PC-9 (cell line): ENCODE results near the gene PPP2R3B. TPM values are rescaled to one million over a fixed set of nuclear protein-coding genes. Genes with fewer than 3 reads are reported as not detected.

Experiments
- BruUV-seq: library from RNA; stranded (reverse); fragments of 400-500 nt; replicated peaks from 2 replicates; lab custom pipeline; 2021; lab: Mats Ljungman, UMichigan
- CTCF ChIA-PET: fragments of 300-600 bp; sonication (Branson Sonifier 250); formaldehyde crosslinking; loops from one replicate; lab custom pipeline; 2022; ENCODE audit warnings: antibody characterized with exemption; lab: Charles Lee
- POLR2A ChIA-PET: fragments of 300-600 bp; sonication (Branson Sonifier 250); formaldehyde crosslinking; loops from one replicate; lab custom pipeline; 2022; ENCODE audit warnings: antibody characterized with exemption; ENCODE audit not compliant: unreplicated experiment; lab: Charles Lee
- DNase-seq, 2 experiments: peaks; one replicate each; pipeline versions ENCODE4 v3.0.0 to v3.0.0-alpha.2; 2015 to 2022; ENCODE audit warnings: mixed read lengths in 1 of 2
- H2AFZ ChIP-seq: fragments of 200-600 bp; sonication (generic); 2 replicates; pipeline ENCODE4 v1.8.1; 2017; ENCODE audit warnings: antibody characterized with exemption
- H3F3A ChIP-seq: fragments of 200-600 bp; sonication (generic); 2 replicates; pipeline ENCODE4 v1.8.1; 2017; ENCODE audit warnings: antibody characterized with exemption, mild to moderate bottlenecking, low read depth; ENCODE audit not compliant: insufficient read depth
- H3K27ac ChIP-seq: fragments of 200-600 bp; sonication (generic); 2 replicates; pipeline ENCODE4 v1.6.1; 2016; ENCODE audit warnings: mixed run types
- H3K27me3 ChIP-seq: fragments of 200-600 bp; sonication (generic); 2 replicates; pipeline ENCODE4 v1.6.1; 2016; ENCODE audit warnings: low read depth, mixed run types; ENCODE audit not compliant: insufficient read depth
- H3K36me3 ChIP-seq: fragments of 200-600 bp; sonication (generic); 2 replicates; pipeline ENCODE4 v1.6.1; 2016; ENCODE audit warnings: low read depth, mixed run types
- H3K4me1 ChIP-seq: fragments of 200-600 bp; sonication (generic); replicated peaks from 2 replicates; pipeline ENCODE4 v1.6.1; 2016; ENCODE audit warnings: mixed run types; ENCODE audit not compliant: insufficient read depth
- H3K4me2 ChIP-seq: fragments of 200-600 bp; sonication (generic); 2 replicates; pipeline ENCODE4 v1.6.1; 2017; ENCODE audit warnings: mixed run types
- H3K4me3 ChIP-seq: fragments of 200-600 bp; sonication (generic); 2 replicates; pipeline ENCODE4 v1.6.1; 2016; ENCODE audit warnings: mixed run types
- H3K79me2 ChIP-seq: fragments of 200-600 bp; sonication (generic); 2 replicates; pipeline ENCODE4 v1.6.1; 2017; ENCODE audit warnings: low read depth, mixed run types
- H3K9me2 ChIP-seq: fragments of 200-600 bp; sonication (generic); 2 replicates; pipeline ENCODE4 v1.8.1; 2017; ENCODE audit warnings: mild to moderate bottlenecking; ENCODE audit not compliant: insufficient read depth
- H3K9me3 ChIP-seq: fragments of 200-600 bp; sonication (generic); 2 replicates; pipeline ENCODE4 v1.8.1; 2016; ENCODE audit warnings: low read depth; ENCODE audit not compliant: insufficient read depth
- H4K20me1 ChIP-seq: fragments of 200-600 bp; sonication (generic); 2 replicates; pipeline ENCODE4 v1.8.1; 2017; ENCODE audit not compliant: insufficient read depth
- CTCF ChIP-seq: fragments of 200-600 bp; sonication (generic); conservative IDR thresholded peaks from 2 replicates; pipeline ENCODE4 v1.6.1; 2017; ENCODE audit warnings: mixed run types, antibody characterized with exemption, mild to moderate bottlenecking, moderate library complexity
- EZH2 ChIP-seq: fragments of 200-600 bp; sonication (generic); IDR thresholded peaks from 2 replicates; pipeline ENCODE4 v1.8.0; 2017; ENCODE audit warnings: antibody characterized with exemption, low read depth
- intact Hi-C: fragments of 100-400 bp; cut with micrococcal nuclease; formaldehyde crosslinking; loops from one replicate; pipeline ENCODE4 v1.10.0; 2022; ENCODE audit not compliant: unreplicated experiment
- total RNA-seq: library from RNA; stranded (reverse); gene quantifications from 2 replicates; pipeline ENCODE4 v1.2.3, GENCODE V29; 2021

The PPP2R3B gene
- total RNA-seq, 1 experiment from 2014 or later, result 32.5 TPM

GRCh38 chrX:291411-291901, 95.3 kb downstream of the PPP2R3B start:
- H3K79me2 ChIP-seq, result no peaks in the 10 kb centered on the region
- H3K4me1 ChIP-seq, result no peaks in the 10 kb centered on the region
- no peak for TF ChIP-seq EZH2
- TF ChIP-seq CTCF, result no peak
- H3K4me2 ChIP-seq, result no peak overlapping the region
- no peaks in the 10 kb centered on the region for H3K9me3 ChIP-seq
- H4K20me1 ChIP-seq, result no peaks in the 10 kb centered on the region
- no TSS peak for BruUV-seq
- no peaks in the 10 kb centered on the region for H3F3A ChIP-seq
- ChIA-PET POLR2A (no interaction called here), CTCF (no interaction called here)
- intact Hi-C loops, result no loop called here
- no peaks in the 10 kb centered on the region for H3K27me3 ChIP-seq
- H3K27ac ChIP-seq, result no peak overlapping the region
- no peak for DNase-seq
- no peak overlapping the region for H2AFZ ChIP-seq
- no peaks in the 10 kb centered on the region for H3K9me2 ChIP-seq
- no peaks in the 10 kb centered on the region for H3K36me3 ChIP-seq
- no peak overlapping the region for H3K4me3 ChIP-seq

- no peaks in the 10 kb centered on the region for H4K20me1 ChIP-seq
Measured at GRCh38 chrX:290476-291166, 96.1 kb downstream of the PPP2R3B start.

GRCh38 chrX:288561-288991, 98.1 kb downstream of the PPP2R3B start:
- no peaks in the 10 kb centered on the region for H3K4me1 ChIP-seq
- no peaks in the 10 kb centered on the region for H4K20me1 ChIP-seq
- no peaks in the 10 kb centered on the region for H3K36me3 ChIP-seq
- no peaks in the 10 kb centered on the region for H3K79me2 ChIP-seq
- H2AFZ ChIP-seq, result no peak overlapping the region
- peaks cover 8% of the 10 kb centered on the region; the same call in 1 of the 2 replicates for H3F3A ChIP-seq
- ChIA-PET CTCF (no interaction called here), POLR2A (no interaction called here)
- no peaks in the 10 kb centered on the region for H3K9me3 ChIP-seq
- H3K9me2 ChIP-seq, result no peaks in the 10 kb centered on the region
- H3K27me3 ChIP-seq, result no peaks in the 10 kb centered on the region
- no TSS peak for BruUV-seq
- intact Hi-C loops, result no loop called here
- no peak overlapping the region for H3K27ac ChIP-seq
- no peak for DNase-seq
- no peak overlapping the region for H3K4me2 ChIP-seq
- no peak for TF ChIP-seq EZH2
- no peak for TF ChIP-seq CTCF
- H3K4me3 ChIP-seq, result no peak overlapping the region

More at GRCh38 chrX:290476-291166, 96.1 kb downstream of the PPP2R3B start:
- Histone ChIP-seq H3K4me3 (no peak overlapping the region), H3K79me2 (no peaks in the 10 kb centered on the region), H3K9me2 (no peaks in the 10 kb centered on the region), H3K27me3 (no peaks in the 10 kb centered on the region), H2AFZ (no peak overlapping the region), H3K4me2 (no peak overlapping the region), H3F3A (no peaks in the 10 kb centered on the region), H3K9me3 (no peaks in the 10 kb centered on the region), H3K4me1 (no peaks in the 10 kb centered on the region), H3K36me3 (no peaks in the 10 kb centered on the region), H3K27ac (no peak overlapping the region)
- CTCF ChIA-PET, result no interaction called here
- POLR2A ChIA-PET, result no interaction called here
- intact Hi-C loops, result no loop called here
- no TSS peak for BruUV-seq
- DNase-seq, result no peak
- TF ChIP-seq EZH2 (no peak), CTCF (no peak)
